SK-N-MC (cell line): ENCODE measurements around the gene XAF1.
"Not testable (repeated sequence)": the region's sequence is repeated elsewhere in the genome, so short reads cannot be mapped to it uniquely, and the experiment has no call there.

ENCODE experiments used
- DNase-seq: peaks from one replicate; pipeline ENCODE4 v3.0.0-alpha.2; 2011; ENCODE audit warnings: low read depth, low spot score
- H3K27ac ChIP-seq: fragments of 200-600 bp; sonication (generic); 2 replicates; pipeline ENCODE4 v1.5.1; 2016; ENCODE audit warnings: mixed run types
- H3K36me3 ChIP-seq: fragments of 200-600 bp; sonication (generic); 2 replicates; pipeline ENCODE4 v1.6.1; 2017; ENCODE audit warnings: antibody characterized with exemption, low read length, mixed read lengths; ENCODE audit not compliant: insufficient read depth
- H3K4me3 ChIP-seq: fragments of 200-600 bp; sonication (generic); 2 replicates; pipeline ENCODE4 v1.5.1; 2016
- H3K9ac ChIP-seq: fragments of 200-600 bp; sonication (generic); 2 replicates; pipeline ENCODE4 v1.8.0; 2017; ENCODE audit warnings: mixed run types, mixed read lengths; ENCODE audit not compliant: insufficient read length
- H3K9me3 ChIP-seq: fragments of 200-600 bp; sonication (generic); 2 replicates; pipeline ENCODE4 v1.6.1; 2017; ENCODE audit warnings: low read depth, mild to moderate bottlenecking, antibody characterized with exemption, low read length, moderate library complexity, mixed read lengths
- EZH2 ChIP-seq: fragments of 200-600 bp; sonication (generic); IDR thresholded peaks from one replicate; pipeline ENCODE4 v1.6.1; 2017; ENCODE audit warnings: antibody characterized with exemption
- FOXP2 ChIP-seq: optimal IDR thresholded peaks from 2 replicates; pipeline ENCODE3; 2011; ENCODE audit warnings: mild to moderate bottlenecking, moderate library complexity; ENCODE audit not compliant: insufficient read depth; ENCODE audit errors: extremely low read length, control extremely low read depth
- POLR2AphosphoS5 ChIP-seq: IDR thresholded peaks from 2 replicates; pipeline ENCODE4 v1.6.1; 2012; ENCODE audit warnings: mild to moderate bottlenecking, low read depth, low read length, borderline replicate concordance

The XAF1 gene

GRCh38 chr17:6712854-6713129 is 43.1 kb upstream of the XAF1 start:
- H3K36me3 ChIP-seq = no peaks in the 10 kb centered on the region
- no peak overlapping the region for H3K9ac ChIP-seq
- no peak overlapping the region for H3K27ac ChIP-seq
- H3K4me3 ChIP-seq = no peak overlapping the region
- no peak for TF ChIP-seq EZH2
- no peak for TF ChIP-seq FOXP2
- no peak for TF ChIP-seq POLR2AphosphoS5
- DNase-seq = no peak
- H3K9me3 ChIP-seq = no peaks in the 10 kb centered on the region

GRCh38 chr17:6713130-6713917 is 42.5 kb upstream of the XAF1 start, which contains the start of gene SLC13A5:
Gene SLC13A5, minus strand, starts transcription at chr17:6713369. Its CDS starts 36 bp downstream, at chr17:6713333.
- TF ChIP-seq EZH2 = no peak
- Histone ChIP-seq H3K9me3 (no peaks in the 10 kb centered on the region), H3K4me3 (no peak within 1 kb of the TSS), H3K9ac (no peak within 1 kb of the TSS), H3K36me3 (no peaks in the 10 kb centered on the region), H3K27ac (no peak within 1 kb of the TSS)
- DNase-seq = no peak

- no peak overlapping the region for H3K27ac ChIP-seq
- no peaks in the 10 kb centered on the region for H3K36me3 ChIP-seq
- H3K9me3 ChIP-seq = no peaks in the 10 kb centered on the region
- TF ChIP-seq EZH2 = no peak
- no peak for TF ChIP-seq FOXP2
- no peak for TF ChIP-seq POLR2AphosphoS5
- H3K9ac ChIP-seq = no peak overlapping the region
- no peak overlapping the region for H3K4me3 ChIP-seq
- DNase-seq = no peak
Observed at GRCh38 chr17:6713918-6714271, 42.0 kb upstream of the XAF1 start.

GRCh38 chr17:6714315-6714874 is 41.5 kb upstream of the XAF1 start:
- Histone ChIP-seq H3K4me3 (no peak overlapping the region), H3K27ac (no peak overlapping the region), H3K9ac (no peak overlapping the region), H3K36me3 (no peaks in the 10 kb centered on the region), H3K9me3 (no peaks in the 10 kb centered on the region)
- no peak for TF ChIP-seq FOXP2
- no peak for TF ChIP-seq EZH2
- TF ChIP-seq POLR2AphosphoS5 = no peak
- DNase-seq = no peak

GRCh38 chr17:6716736-6717135 is 39.1 kb upstream of the XAF1 start:
- no peak for TF ChIP-seq FOXP2
- no peak for TF ChIP-seq EZH2
- no peak for TF ChIP-seq POLR2AphosphoS5
- no peak overlapping the region for H3K4me3 ChIP-seq
- no peak overlapping the region for H3K27ac ChIP-seq
- no peak for DNase-seq
- no peak overlapping the region for H3K9ac ChIP-seq
- no peaks in the 10 kb centered on the region for H3K9me3 ChIP-seq
- no peaks in the 10 kb centered on the region for H3K36me3 ChIP-seq

GRCh38 chr17:6721744-6722143 is 34.1 kb upstream of the XAF1 start:
- TF ChIP-seq FOXP2 (no peak), POLR2AphosphoS5 (no peak), EZH2 (no peak)
- Histone ChIP-seq H3K9ac (no peak overlapping the region), H3K27ac (no peak overlapping the region), H3K9me3 (no peaks in the 10 kb centered on the region), H3K36me3 (no peaks in the 10 kb centered on the region), H3K4me3 (no peak overlapping the region)
- DNase-seq = no peak

GRCh38 chr17:6724009-6724408 is 31.8 kb upstream of the XAF1 start:
- no peaks in the 10 kb centered on the region for H3K36me3 ChIP-seq
- TF ChIP-seq POLR2AphosphoS5 (no peak), EZH2 (no peak), FOXP2 (no peak)

GRCh38 chr17:6729531-6729930 is 26.3 kb upstream of the XAF1 start:
- H3K4me3 ChIP-seq = no peak overlapping the region
- H3K9me3 ChIP-seq = no peaks in the 10 kb centered on the region
- no peak for TF ChIP-seq POLR2AphosphoS5
- TF ChIP-seq FOXP2 = no peak

More at GRCh38 chr17:6724009-6724408, 31.8 kb upstream of the XAF1 start:
- H3K9me3 ChIP-seq = no peaks in the 10 kb centered on the region
- no peak overlapping the region for H3K4me3 ChIP-seq
- no peak overlapping the region for H3K27ac ChIP-seq
- H3K9ac ChIP-seq = no peak overlapping the region
- no peak for DNase-seq

GRCh38 chr17:6746665-6747064 is 9.2 kb upstream of the XAF1 start:
- H3K9me3 ChIP-seq, H3K4me3 ChIP-seq, DNase-seq, H3K36me3 ChIP-seq, H3K27ac ChIP-seq, H3K9ac ChIP-seq: not testable (repeated sequence)

More at GRCh38 chr17:6729531-6729930, 26.3 kb upstream of the XAF1 start:
- H3K27ac ChIP-seq = no peak overlapping the region
- no peak for DNase-seq
- no peaks in the 10 kb centered on the region for H3K36me3 ChIP-seq
- no peak overlapping the region for H3K9ac ChIP-seq
